Mesothelial cell of epicardium (in vitro differentiated cells): ENCODE data around the gene MRPS23. TPM values are rescaled to one million over a fixed set of nuclear protein-coding genes. Genes with fewer than 3 reads are reported as not detected.

Source experiments
- DNase-seq, 2 experiments: peaks; one replicate each; pipeline ENCODE4 v3.0.0; 2021; ENCODE audit warnings: low spot score in 2 of 2; ENCODE audit not compliant: unreplicated experiment in 2 of 2
- H3K27ac Mint-ChIP-seq: 2 replicates; pipeline ENCODE4 v1.8.0; 2021; ENCODE audit warnings: mixed read lengths
- H3K27me3 Mint-ChIP-seq: 2 replicates; pipeline ENCODE4 v1.8.0; 2021; ENCODE audit warnings: low read depth, mixed read lengths
- H3K36me3 Mint-ChIP-seq: 2 replicates; pipeline ENCODE4 v1.8.0; 2021; ENCODE audit warnings: mixed read lengths
- H3K4me1 Mint-ChIP-seq: 2 replicates; pipeline ENCODE4 v1.8.0; 2021; ENCODE audit warnings: mixed read lengths
- H3K4me3 Mint-ChIP-seq: 2 replicates; pipeline ENCODE4 v1.8.0; 2021; ENCODE audit warnings: mild to moderate bottlenecking, moderate library complexity, mixed read lengths
- H3K9me3 Mint-ChIP-seq: 2 replicates; pipeline ENCODE4 v1.8.0; 2021; ENCODE audit warnings: mixed read lengths
- CTCF ChIP-seq: fragments of 200-600 bp; sonication (generic); IDR thresholded peaks from one replicate; pipeline ENCODE4 v1.5.0; 2021; ENCODE audit warnings: antibody characterized with exemption; ENCODE audit not compliant: unreplicated experiment
- total RNA-seq: library from RNA; stranded (reverse); gene quantifications from 3 replicates; pipeline ENCODE4 v1.2.1, GENCODE V29; 2021

The MRPS23 gene
- total RNA-seq, 1 donor from 2014 or later, result 42.1 TPM

GRCh38 chr17:57860414-57860999 lies 10.7 kb upstream of the MRPS23 start:
- H3K4me3 Mint-ChIP-seq, result peak overlapping the region; percentile 83

GRCh38 chr17:57859601-57860413 lies 10.0 kb upstream of the MRPS23 start:
- TF ChIP-seq CTCF, result no peak
- Mint-ChIP-seq H3K9me3 (no peaks in the 10 kb centered on the region), H3K4me1 (peaks cover 28% of the 10 kb centered on the region), H3K27ac (no peak overlapping the region), H3K4me3 (no peak overlapping the region), H3K36me3 (peaks cover 6% of the 10 kb centered on the region), H3K27me3 (no peaks in the 10 kb centered on the region)
- no peak for DNase-seq

More at GRCh38 chr17:57860414-57860999, 10.7 kb upstream of the MRPS23 start:
- H3K9me3 Mint-ChIP-seq, result no peaks in the 10 kb centered on the region
- H3K4me1 Mint-ChIP-seq, result peaks cover 26% of the 10 kb centered on the region
- H3K36me3 Mint-ChIP-seq, result peaks cover 6% of the 10 kb centered on the region
- no peak for TF ChIP-seq CTCF
- peak overlapping the region; percentile 95 for H3K27ac Mint-ChIP-seq
- H3K27me3 Mint-ChIP-seq, result no peaks in the 10 kb centered on the region
- DNase-seq, result no peak

GRCh38 chr17:57858838-57859237 lies 9.0 kb upstream of the MRPS23 start:
- no peak for TF ChIP-seq CTCF
- no peak overlapping the region for H3K27ac Mint-ChIP-seq
- DNase-seq, result no peak
- no peak overlapping the region for H3K4me3 Mint-ChIP-seq
- no peaks in the 10 kb centered on the region for H3K9me3 Mint-ChIP-seq
- no peaks in the 10 kb centered on the region for H3K27me3 Mint-ChIP-seq
- no peaks in the 10 kb centered on the region for H3K36me3 Mint-ChIP-seq
- H3K4me1 Mint-ChIP-seq, result peaks cover 32% of the 10 kb centered on the region

GRCh38 chr17:57856792-57857620 lies 7.2 kb upstream of the MRPS23 start:
- no peak overlapping the region for H3K27ac Mint-ChIP-seq
- no peak for TF ChIP-seq CTCF
- H3K4me1 Mint-ChIP-seq, result peaks cover 45% of the 10 kb centered on the region
- no peaks in the 10 kb centered on the region for H3K9me3 Mint-ChIP-seq
- DNase-seq, result no peak
- no peak overlapping the region for H3K4me3 Mint-ChIP-seq
- no peaks in the 10 kb centered on the region for H3K27me3 Mint-ChIP-seq
- no peaks in the 10 kb centered on the region for H3K36me3 Mint-ChIP-seq

GRCh38 chr17:57855391-57856035 lies 5.7 kb upstream of the MRPS23 start:
- no peak for DNase-seq
- Mint-ChIP-seq H3K4me3 (no peak overlapping the region), H3K27me3 (no peaks in the 10 kb centered on the region), H3K4me1 (peaks cover 50% of the 10 kb centered on the region), H3K36me3 (no peaks in the 10 kb centered on the region), H3K27ac (peak overlapping the region; percentile 13), H3K9me3 (no peaks in the 10 kb centered on the region)
- no peak for TF ChIP-seq CTCF
